Astrocyte (in vitro differentiated cells and primary cell): ENCODE data around the gene NCOA5.

Source experiments
- CTCF ChIP-seq: IDR thresholded peaks from 2 replicates; pipeline ENCODE4 v1.5.1; 2011; ENCODE audit warnings: low read depth, mild to moderate bottlenecking, inconsistent platforms, low read length, moderate library complexity; ENCODE audit not compliant: insufficient read depth
- EZH2 ChIP-seq: IDR thresholded peaks from 2 replicates; pipeline ENCODE4 v1.6.1; 2012; ENCODE audit warnings: mild to moderate bottlenecking, low read length, inconsistent platforms; ENCODE audit not compliant: insufficient read depth

DNA sequence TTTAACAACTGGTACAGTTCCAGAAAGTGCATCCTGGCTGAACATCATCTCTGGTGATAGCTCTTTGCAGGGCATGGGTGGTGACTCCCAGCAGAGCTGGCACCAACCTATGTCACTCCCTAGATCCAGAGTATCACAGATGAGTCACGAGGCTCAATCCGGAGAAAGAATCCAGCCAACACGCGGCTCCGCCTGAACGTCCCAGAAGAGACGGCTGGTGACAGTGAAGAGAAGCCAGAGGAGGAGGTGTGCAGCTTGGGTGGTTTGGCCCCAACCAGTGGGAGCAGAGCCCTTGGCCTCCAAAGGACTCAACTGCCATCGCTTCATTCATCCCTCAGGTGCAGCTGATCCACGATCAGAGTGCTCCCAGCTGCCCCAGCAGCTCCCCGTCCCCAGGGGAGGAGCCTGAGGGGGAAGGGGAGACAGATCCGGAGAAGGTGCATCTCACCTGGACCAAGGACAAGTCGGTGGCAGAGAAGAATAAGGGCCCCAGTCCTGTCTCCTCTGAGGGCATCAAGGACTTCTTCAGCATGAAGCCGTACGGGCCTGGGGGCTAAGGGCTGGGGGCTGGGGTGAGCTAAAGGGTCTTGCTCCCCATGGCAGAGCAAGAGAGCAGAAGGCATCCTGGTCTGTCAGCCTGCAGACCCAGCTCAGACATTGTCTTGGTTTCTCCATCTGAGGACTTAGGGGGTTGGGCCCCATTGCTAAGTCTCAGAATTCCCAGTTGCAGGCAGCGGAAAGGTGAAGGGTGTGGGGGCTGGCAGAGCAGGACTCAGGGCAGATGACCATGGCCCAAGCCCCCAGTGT lies 33.5 kb downstream of the NCOA5 start:
- TF ChIP-seq CTCF (no peak), EZH2 (no peak)
